K562 (cell line): ENCODE measurements around the gene DHX58. TPM values are rescaled to one million over a fixed set of nuclear protein-coding genes. Genes with fewer than 3 reads are reported as not detected.

Experiments used
- CAMTA2 ChIP-seq: fragments of 250-450 bp; sonication (Bioruptor Pico); conservative IDR thresholded peaks from 2 replicates; pipeline ENCODE4 v1.5.1; 2022
- CBX5 ChIP-seq: IDR thresholded peaks from 2 replicates; pipeline ENCODE4 v1.6.1; 2014; ENCODE audit warnings: low read depth, borderline replicate concordance
- CREM ChIP-seq: IDR thresholded peaks from 2 replicates; pipeline ENCODE4 v1.6.1; 2014; ENCODE audit warnings: antibody characterized with exemption, low read depth
- EP400 ChIP-seq: fragments of 450-650 bp; IDR thresholded peaks from 2 replicates; pipeline ENCODE4 v1.6.1; 2017; ENCODE audit warnings: antibody characterized with exemption, mild to moderate bottlenecking, moderate library complexity
- ESRRA ChIP-seq: fragments of 450-650 bp; IDR thresholded peaks from 2 replicates; pipeline ENCODE4 v1.6.1; 2014; ENCODE audit warnings: low read depth, mild to moderate bottlenecking, moderate library complexity, borderline replicate concordance
- JUND ChIP-seq, 2 experiments: IDR thresholded peaks; 2 replicates in 1 of 2; 3 replicates in 1 of 2; pipeline ENCODE4 v1.6.1; 2011; ENCODE audit warnings: borderline replicate concordance in 2 of 2, low read depth in 2 of 2, low read length in 2 of 2, improper control_type of control experiment in 1 of 2, missing biosample characterization in 1 of 2, missing genetic modification characterization in 1 of 2, missing genetic modification reagents in 1 of 2
- KLF16 ChIP-seq: IDR thresholded peaks from 2 replicates; pipeline ENCODE4 v1.6.1; 2016; ENCODE audit warnings: antibody characterized with exemption
- L3MBTL2 ChIP-seq: fragments of 450-650 bp; IDR thresholded peaks from 2 replicates; pipeline ENCODE4 v1.6.1; 2016; ENCODE audit warnings: mild to moderate bottlenecking, moderate library complexity
- MXI1 ChIP-seq: IDR thresholded peaks from 2 replicates; pipeline ENCODE4 v1.6.1; 2011; ENCODE audit warnings: low read depth, mild to moderate bottlenecking, improper control_type of control experiment, low read length
- MYC ChIP-seq, 2 experiments: fragments of 250-450 bp in 1 of 2; sonication (Bioruptor Pico) in 1 of 2; IDR thresholded peaks; 2 replicates each; pipeline versions ENCODE4 v1.5.1 to v1.6.1; 2012 to 2021; ENCODE audit warnings: low read depth in 2 of 2, borderline replicate concordance in 1 of 2, improper control_type of control experiment in 1 of 2, low read length in 1 of 2, mild to moderate bottlenecking in 1 of 2, moderate library complexity in 1 of 2
- PRPF4 ChIP-seq: fragments of 200-400 bp; formaldehyde crosslinking; IDR thresholded peaks from one replicate; pipeline ENCODE4 v1.6.1; 2017; ENCODE audit warnings: low read length, low read depth, mild to moderate bottlenecking; ENCODE audit not compliant: insufficient read depth, poor library complexity, severe bottlenecking
- RAD21 ChIP-seq, 2 experiments: fragments of 250-450 bp in 1 of 2; fragments of 450-650 bp in 1 of 2; sonication (Bioruptor Pico) in 1 of 2; formaldehyde crosslinking in 1 of 2; IDR thresholded peaks in 1 of 2; conservative IDR thresholded peaks in 1 of 2; 2 replicates each; pipeline versions ENCODE4 v1.4.0 to v1.8.0; 2020 to 2022; ENCODE audit warnings: mild to moderate bottlenecking in 2 of 2, moderate library complexity in 1 of 2
- RREB1 ChIP-seq: fragments of 250-450 bp; sonication (Bioruptor Pico); IDR thresholded peaks from 2 replicates; pipeline ENCODE4 v1.4.0; 2020
- SRF ChIP-seq, 2 experiments: fragments of 250-450, 450-650 bp in 1 of 2; sonication (Bioruptor Pico) in 1 of 2; sonication (generic) in 1 of 2; formaldehyde crosslinking; IDR thresholded peaks; 2 replicates each; pipeline versions ENCODE4 v1.5.0 to v1.5.1; 2020 to 2022; ENCODE audit warnings: mild to moderate bottlenecking in 1 of 2, missing genetic modification reagents in 1 of 2
- STAG1 ChIP-seq: sonication (generic); formaldehyde crosslinking; IDR thresholded peaks from 2 replicates; pipeline ENCODE4 v1.5.0; 2020; ENCODE audit warnings: missing genetic modification reagents, borderline replicate concordance
- XRCC4 ChIP-seq: IDR thresholded peaks from one replicate; pipeline ENCODE4 v1.6.1; 2011; ENCODE audit not compliant: insufficient read depth, insufficient read length; ENCODE audit errors: extremely low read depth
- ZBTB43 ChIP-seq: sonication (generic); formaldehyde crosslinking; IDR thresholded peaks from 2 replicates; pipeline ENCODE4 v1.8.0; 2023; ENCODE audit warnings: mild to moderate bottlenecking, missing genetic modification reagents
- ZNF511 ChIP-seq: sonication (generic); formaldehyde crosslinking; IDR thresholded peaks from 2 replicates; pipeline ENCODE4 v1.8.0; 2022; ENCODE audit warnings: mild to moderate bottlenecking, missing genetic modification reagents
- polyA plus RNA-seq, 8 experiments: library from polyadenylated mRNA; depleted of rRNA in 4 of 8; stranded (reverse) in 5 of 8; unstranded in 3 of 8; fragments of >200 nt; fragmentation: Nextera tagmentation in 2 of 8; fragmentation: Illumina TruSeq in 1 of 8; extraction: Ambion mirVana in 2 of 8; extraction: Trizol in 1 of 8; gene quantifications; 2 replicates each; pipeline versions ENCODE4 v1.2.1 to v1.2.3, GENCODE V29; 2011 to 2014; ENCODE audit warnings: inconsistent platforms in 1 of 8, missing spikeins in 1 of 8
- total RNA-seq, 7 experiments: library from RNA; depleted of rRNA in 6 of 7; stranded (reverse); fragments of >200 nt in 6 of 7; fragmentation: Illumina TruSeq in 2 of 7; extraction: Trizol in 2 of 7; gene quantifications; 2 replicates each; pipeline versions ENCODE4 v1.2.1 to v1.2.3, GENCODE V29; 2011 to 2021; ENCODE audit warnings: low replicate concordance in 1 of 7

The DHX58 gene
- total and polyA plus RNA-seq, 9 of the 15 experiments (the other 6 are each of a cell fraction or from before 2014, with no cell fraction given) = 0.15 to 3.0 (median 1.4) TPM

- no peak for TF ChIP-seq RREB1 (CRISPR knock-in tag)
- TF ChIP-seq ZBTB43 (CRISPR knock-in tag) = no peak
- no peak for TF ChIP-seq ZNF511 (CRISPR knock-in tag)
- no peak for TF ChIP-seq EP400
- no peak for TF ChIP-seq PRPF4
- no peak for TF ChIP-seq JUND (IDR thresholded peaks at IDR 0.05; ENCODE audit: borderline replicate concordance, low read depth, low read length)
- peak; percentile 24; the same call in 1 of the 3 replicates for TF ChIP-seq JUND (tag; IDR thresholded peaks at IDR 0.05; ENCODE audit: borderline replicate concordance, low read depth, low read length)
- peak; percentile 85 to 92 for TF ChIP-seq RAD21 (CRISPR knock-in tag; conservative IDR thresholded peaks at IDR 0.05 in 1 of 2, IDR thresholded peaks at IDR 0.05 in 1 of 2)
- TF ChIP-seq CREM = peak; percentile 42; the same call in 1 of the 2 replicates
- TF ChIP-seq SRF (CRISPR knock-in tag; IDR thresholded peaks at IDR 0.05) = 0 out of 4 replicates have a peak, but pooled peaks of 1 of the 2 experiments have one; percentile 11
- no peak for TF ChIP-seq CBX5
- no peak for TF ChIP-seq L3MBTL2
- TF ChIP-seq STAG1 = peak; percentile 63; the same call in 1 of the 2 replicates
- peak; percentile 69; the same call in 1 of the 2 replicates for TF ChIP-seq KLF16
- no peak for TF ChIP-seq XRCC4
- no peak for TF ChIP-seq MXI1
- 0 out of 2 replicates have a peak, but pooled peaks have one; percentile 18 for TF ChIP-seq MYC (IDR thresholded peaks at IDR 0.05; ENCODE audit: low read depth, low read length)
- TF ChIP-seq MYC (CRISPR knock-in tag; IDR thresholded peaks at IDR 0.05; ENCODE audit: borderline replicate concordance, low read depth) = no peak
- no peak for TF ChIP-seq CAMTA2 (CRISPR knock-in tag)
- TF ChIP-seq ESRRA = 0 out of 2 replicates have a peak, but pooled peaks have one; percentile 16
Observed at GRCh38 chr17:42101513-42102292, 10.8 kb downstream of the DHX58 start (continued).
